Nucleus accumbens (tissue), 56 donors: ENCODE results near the gene RASGRF1.

Experiments
- DNase-seq, 56 donors: peaks; one replicate each; lab custom pipeline; 2025; lab: John Stamatoyannopoulos, UW

The RASGRF1 gene

GRCh38 chr15:79099692-79100091 is 9.1 kb upstream of the RASGRF1 start:
- DNase-seq, result no peak

- DNase-seq, result no peak
These were observed 4.0 kb upstream of the RASGRF1 start for GRCh38 chr15:79094611-79095021.

DNA sequence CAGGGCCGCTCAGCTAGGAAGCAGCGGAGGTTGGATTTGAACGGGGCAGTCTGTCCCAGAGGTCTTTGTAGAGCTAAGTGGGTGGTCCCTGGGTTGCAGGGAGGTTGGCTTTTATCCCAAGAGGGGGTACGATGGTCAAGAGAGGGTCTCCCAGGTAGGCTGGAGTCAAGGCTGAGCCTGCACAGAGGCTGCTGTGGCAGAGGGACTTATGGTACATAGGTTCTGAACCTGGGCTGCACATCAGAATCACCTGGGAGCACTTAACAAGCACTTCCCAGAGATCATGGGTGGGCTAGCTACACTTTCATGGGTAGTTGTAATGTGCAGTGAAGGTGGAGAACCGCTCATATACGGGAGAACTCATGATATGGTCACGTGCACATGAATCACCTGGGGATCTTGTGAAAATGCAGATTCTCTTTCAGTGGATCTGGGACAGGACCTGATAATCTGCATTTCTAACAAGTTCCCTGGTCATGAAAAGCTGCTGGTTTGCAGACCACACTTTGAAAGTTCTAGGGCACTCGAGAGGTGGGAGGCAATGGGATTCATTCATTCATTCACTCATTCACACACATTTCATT is 2.9 kb upstream of the RASGRF1 start:
- DNase-seq, result no peak

- no peak for DNase-seq
These were observed 1.8 kb upstream of the RASGRF1 start for GRCh38 chr15:79092382-79092781.

DNA sequence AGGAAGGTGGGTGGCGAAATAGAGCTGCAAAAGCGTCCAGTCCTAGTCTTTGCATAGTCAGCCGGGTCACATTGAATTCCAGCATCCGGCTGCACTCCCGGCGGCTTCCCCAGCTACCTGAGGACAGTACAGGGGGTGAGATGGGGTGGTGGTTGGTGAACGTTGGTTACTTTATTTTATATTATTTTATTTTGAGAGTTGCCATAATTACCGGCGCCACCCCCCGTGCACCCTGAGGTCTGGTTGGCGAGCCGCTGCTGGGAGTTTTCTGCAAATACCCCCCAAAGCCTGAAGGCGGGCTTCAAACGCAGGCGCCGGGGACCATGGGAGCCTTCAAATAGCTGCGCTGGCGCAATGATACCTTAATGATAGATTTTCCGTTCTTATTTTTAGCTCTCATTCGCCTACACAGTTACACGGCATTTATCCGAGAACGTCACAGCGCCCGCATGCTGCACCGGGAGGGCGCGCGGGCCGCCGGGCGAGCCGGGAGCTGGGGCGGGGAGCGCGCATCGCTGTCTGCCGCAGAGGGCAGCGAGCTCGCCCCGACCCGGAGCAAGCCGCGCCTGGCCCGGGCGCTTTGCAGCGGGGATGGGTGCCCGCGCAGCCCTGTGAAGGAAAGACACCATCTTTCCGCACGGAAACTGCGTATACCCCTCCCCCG is 756 bp upstream of the RASGRF1 start:
- DNase-seq, result peak in 33 of 56 donors; percentile 7 to 79 (median 49)

DNA sequence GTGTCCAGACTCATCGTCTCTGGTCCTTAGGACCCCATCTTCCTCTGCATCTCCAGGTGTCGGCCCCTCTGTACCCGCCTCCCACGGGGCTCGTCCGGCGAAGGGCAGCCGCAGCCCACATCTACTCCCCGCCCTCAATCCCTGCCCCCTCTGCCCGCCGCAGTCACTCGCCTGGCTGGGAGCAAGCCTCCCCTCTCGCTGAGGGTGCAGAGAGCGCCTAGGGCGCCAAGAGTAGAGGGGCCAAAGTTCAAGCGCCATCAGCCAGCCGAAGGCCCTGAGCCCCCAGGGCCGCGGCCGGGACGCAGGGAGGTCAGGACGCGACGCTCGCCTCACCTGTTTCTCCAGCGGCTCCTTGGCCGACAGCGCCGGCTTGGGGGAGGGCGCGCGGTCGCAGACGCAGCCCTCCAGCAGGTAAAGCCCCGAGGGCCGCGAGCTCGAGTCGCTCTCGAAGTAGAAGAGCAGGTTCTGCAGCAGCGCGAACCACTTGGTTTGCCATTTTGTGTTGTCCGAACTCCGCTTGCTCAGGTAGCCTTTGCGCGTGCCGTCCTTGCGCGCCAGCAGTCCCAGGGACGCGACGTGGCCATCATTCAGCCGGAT is 592 bp downstream of the RASGRF1 start:
- DNase-seq, result no peak

DNA sequence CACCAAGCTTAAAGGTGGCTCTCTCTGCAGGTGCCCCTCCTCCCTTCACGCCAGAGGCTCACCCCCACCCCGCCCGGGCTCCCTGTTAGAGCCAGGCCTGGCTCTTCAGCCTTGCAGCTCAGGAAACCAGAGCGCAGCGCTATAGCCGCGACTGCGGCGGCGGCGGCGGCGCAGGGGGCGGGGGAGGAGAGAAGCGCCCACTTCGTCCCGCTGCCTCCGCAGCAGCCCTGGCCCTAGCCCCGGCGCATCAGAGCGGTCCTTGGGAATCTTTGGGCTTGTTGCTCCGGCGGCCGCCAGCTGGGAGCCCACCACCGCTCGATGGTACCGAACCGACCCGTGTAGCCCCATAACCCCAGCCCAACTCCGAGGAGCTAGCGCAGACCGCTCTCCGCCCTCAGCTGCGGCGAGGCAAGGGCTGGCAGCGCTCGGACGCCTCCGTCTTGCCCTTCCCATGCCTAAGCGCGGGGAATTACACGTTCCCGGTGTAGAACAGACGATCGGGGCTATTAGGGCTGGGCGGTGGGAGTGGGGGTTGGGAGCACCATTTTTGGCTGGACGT is 1.2 kb downstream of the RASGRF1 start:
- DNase-seq, result peak in 1 of 56 donors; percentile 21

- no peak for DNase-seq
These were observed 2.0 kb downstream of the RASGRF1 start for GRCh38 chr15:79088426-79089205.

GRCh38 chr15:79086814-79087213 is 3.8 kb downstream of the RASGRF1 start:
- DNase-seq, result no peak

DNA sequence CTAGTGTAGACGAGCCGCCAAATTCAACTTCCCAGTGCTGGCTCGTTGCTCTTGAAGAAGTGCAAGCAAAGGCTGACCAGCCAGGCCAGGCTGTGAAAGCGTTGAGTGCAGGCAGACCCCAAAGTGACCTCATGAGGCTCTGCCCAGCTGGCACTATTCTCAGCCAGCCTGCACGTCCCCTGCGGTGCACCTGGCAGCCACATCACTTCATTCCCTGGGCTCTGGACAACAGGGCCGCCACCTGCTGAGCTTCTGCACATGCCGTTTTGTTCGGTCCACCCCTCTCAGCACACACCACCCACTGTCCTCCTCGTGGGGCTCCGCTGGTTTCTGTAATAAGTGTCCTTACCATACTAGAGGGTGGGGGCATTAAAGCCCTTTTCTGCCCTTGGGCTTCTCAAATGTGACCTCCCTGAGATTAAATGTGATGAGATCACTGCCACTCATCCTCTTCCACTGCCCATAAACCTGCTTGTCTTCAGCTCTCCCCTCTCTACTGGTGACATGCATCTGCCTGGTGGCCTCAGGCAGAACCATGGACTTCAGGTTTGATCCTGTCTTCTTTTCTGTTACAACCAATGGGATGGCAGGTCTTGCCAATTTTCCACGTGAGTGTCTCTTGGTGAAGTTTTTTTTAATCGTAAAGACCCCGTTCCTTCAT is 6.1 kb downstream of the RASGRF1 start:
- no peak for DNase-seq

DNA sequence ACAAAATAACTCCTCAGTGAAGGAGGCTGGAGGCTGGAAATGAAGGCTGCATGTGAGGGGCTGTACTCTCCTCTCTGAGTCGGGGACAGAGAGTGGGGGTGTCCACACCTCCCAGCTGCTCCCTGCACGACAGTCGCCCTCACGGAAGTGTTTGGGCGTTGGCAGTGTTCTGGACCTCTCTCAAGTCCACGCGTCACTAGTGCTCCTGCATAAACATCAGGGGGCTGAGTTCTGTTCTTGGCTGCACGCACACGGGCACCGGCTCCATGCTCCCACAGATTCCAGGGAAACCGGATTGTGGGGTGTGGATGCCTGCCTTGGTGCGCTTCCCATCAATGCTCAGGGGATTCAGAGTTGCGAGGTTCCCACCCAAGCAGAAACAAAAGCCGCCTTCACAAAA is 7.4 kb downstream of the RASGRF1 start:
- DNase-seq, result no peak

DNA sequence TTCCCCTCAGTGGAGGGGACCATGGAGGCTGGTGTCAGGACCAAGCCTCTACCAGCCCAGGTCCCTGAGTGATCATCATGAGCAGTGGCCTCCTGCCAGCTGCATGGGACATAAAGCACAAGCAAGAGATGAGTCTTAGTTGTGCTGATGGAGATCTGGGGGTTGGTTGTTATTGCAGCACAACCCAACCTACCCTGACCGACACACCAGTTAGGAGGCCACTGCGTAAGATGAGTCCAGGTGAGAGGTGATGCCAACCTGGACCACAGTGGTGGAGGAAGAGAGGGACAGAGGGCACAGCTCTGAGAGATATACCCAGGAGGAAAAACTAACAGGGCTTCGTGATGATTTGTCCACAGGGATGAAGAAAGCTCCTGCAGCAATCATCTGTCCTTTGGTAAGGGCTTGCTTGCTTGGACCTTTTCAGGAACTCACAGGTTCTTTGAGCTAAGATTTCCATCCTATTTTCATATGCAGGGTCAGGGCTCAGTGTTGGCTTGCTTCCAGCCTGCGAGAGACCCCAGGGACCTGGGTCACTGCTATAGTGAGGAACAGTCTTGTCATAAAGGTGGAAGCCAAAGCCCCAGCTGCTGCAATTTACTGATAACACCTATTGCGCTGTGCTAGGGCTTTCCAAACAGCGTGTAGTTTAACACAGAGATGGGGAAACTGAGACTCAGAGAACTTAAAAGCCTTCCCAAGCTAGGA is 8.1 kb downstream of the RASGRF1 start:
- DNase-seq, result no peak

DNA sequence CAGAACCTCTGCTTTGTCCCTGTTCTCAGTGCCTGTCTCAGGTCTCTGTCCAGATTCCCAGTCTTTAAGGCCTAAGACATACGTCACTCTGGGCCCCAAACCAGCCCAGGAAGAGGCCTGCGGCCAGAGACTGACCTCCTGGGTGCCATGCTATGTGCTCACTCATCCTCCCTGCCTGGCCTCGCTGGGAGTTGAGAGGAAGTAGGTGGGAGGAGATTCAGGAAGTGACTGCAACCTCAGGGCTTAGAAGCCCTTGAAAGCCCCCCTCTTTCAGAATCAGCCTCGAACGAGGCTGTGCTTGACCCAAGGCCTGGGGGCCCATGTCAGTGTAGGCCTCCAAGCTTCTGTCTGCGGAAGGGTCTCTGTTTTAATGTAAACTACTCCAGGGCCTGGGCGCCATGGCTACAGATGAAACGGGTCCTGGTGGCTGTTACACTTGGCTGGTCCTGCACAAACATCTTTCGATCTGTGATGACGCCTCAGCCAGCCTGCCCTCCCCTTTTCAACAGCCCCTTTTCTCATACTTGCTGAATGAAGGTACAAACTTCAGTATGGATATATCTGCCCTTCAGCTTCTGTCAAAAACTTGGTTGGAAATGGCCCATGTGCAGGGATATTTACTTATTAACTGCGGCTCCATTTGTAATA is 11.7 kb downstream of the RASGRF1 start:
- no peak for DNase-seq

DNA sequence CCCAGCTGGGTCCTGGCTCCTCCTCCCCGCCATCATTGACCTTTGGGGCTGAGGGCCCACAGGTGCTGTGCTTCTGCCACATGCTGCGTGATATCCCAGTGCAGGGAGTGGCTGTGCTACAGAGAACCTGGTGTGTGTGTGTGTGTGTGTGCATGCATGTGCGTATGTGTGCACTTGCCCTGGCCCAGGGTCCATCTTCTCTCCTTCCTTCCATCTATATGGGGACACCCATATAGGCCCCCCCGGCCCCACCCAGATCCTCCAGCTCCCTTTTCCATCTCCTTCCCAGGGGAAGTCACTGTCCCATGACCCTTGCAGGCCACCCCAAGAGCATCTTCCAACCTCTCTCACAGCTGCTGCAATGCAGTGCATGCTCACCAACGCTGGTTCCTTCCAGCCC is 12.6 kb downstream of the RASGRF1 start:
- no peak for DNase-seq

DNA sequence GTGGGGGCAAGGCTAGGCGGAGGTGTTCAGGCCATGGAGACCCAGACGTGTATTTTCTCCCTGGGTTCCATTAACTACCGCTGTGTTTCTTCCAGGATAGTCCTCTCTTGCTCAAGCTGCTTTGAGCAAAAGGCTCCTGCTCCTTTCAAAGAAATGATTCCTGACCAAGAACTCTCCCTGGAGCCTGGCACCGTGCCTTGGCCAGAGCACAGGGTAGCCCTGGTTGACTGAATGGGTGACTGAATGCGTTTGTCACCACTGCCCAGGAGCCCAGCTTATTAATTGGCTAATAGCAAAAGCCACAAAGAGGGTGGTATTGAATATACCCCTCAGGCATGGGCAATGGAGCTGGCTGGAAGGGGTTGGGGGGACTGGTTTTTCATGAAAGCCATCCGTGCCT is 13.9 kb downstream of the RASGRF1 start:
- DNase-seq, result peak in 11 of 56 donors; percentile 13 to 58 (median 34)

- DNase-seq, result no peak
These were observed 15.3 kb downstream of the RASGRF1 start for GRCh38 chr15:79075256-79075655.

DNA sequence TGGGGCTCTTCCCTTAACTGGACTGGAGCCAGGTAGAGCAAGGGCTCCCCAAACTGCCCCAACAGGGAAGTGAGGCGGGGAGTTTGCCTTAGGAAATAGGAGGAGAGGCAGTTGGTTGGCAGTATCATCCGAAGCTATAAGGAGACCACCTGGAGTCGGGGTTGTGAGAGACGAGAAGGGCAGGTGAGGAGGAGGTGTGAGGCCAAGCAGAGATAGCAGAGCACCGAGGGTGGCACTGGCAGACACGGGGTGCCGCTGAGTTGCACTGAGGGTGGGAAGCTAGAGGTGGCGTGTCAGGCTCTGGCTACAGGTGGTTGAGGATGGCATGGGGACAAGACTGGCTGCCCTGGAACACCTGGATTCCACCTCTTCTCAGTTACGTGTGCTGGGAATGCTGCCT is 17.2 kb downstream of the RASGRF1 start:
- no peak for DNase-seq

DNA sequence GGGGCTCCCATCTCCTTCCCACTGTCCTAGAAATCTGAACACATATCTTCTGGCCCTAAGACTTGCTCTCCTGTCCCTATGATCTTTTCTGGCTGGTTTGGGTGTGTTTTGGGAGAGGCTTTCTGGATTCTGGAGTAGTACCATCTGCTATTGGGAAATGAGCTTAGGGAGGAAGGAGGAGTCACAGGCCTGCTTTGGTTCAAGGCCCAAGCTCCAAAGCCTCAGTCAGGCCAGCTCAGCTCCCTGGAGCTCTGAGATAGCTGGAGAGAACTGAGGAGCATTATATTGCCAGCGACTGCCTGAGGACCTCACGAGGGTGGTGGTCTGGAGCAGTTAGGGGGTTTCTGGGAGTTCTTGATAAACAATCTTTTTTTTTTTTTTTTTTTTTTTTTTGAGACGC is 18.7 kb downstream of the RASGRF1 start:
- no peak for DNase-seq

- no peak for DNase-seq
These were observed 21.8 kb downstream of the RASGRF1 start for GRCh38 chr15:79068790-79069189.
